ENCODE results near the gene FADS1. TPM values are rescaled to one million over a fixed set of nuclear protein-coding genes. Genes with fewer than 3 reads are reported as not detected.
A peak's percentile ranks its signal among the peaks of the same experiment; 100 is the strongest.

Gene FADS1
- total RNA-seq (2021; fragmentation: NEBNext Ultra II Directional; extraction: Animal tissue kit (Norgen Biotek cat#: 25700)), result 10 to 100 TPM; 25.9 to 39.1 (median 36.4) TPM
- long read RNA-seq, full-length matches to known transcripts, result 44 of 60 reads
- long read RNA-seq, partial matches to known transcripts, result 1 of 60 reads
- long read RNA-seq, other reads (novel, unspliced or antisense), result 15 of 60 reads

GRCh38 chr11:61816736-61817455 lies at the start of gene FADS1:
Gene FADS1 (minus strand): TSS chr11:61817003. CDS start chr11:61816929, 74 bp downstream.
- Mint-ChIP-seq H3K36me3 (ENCODE audit: low read depth) (peaks cover 21% of the 10 kb centered on the region), H3K9me3 (no peaks in the 10 kb centered on the region; the same call in 1 of the 2 replicates), H3K4me1 (ENCODE audit: low read depth) (peaks cover 41% of the 10 kb centered on the region), H3K27ac (peak within 1 kb of the TSS; percentile 96), H3K4me3 (peak within 1 kb of the TSS; percentile 98), H3K27me3 (ENCODE audit: insufficient read depth) (peaks cover 6% of the 10 kb centered on the region)
- peak; percentile 94 for DNase-seq
- TF ChIP-seq, protein P1, sequence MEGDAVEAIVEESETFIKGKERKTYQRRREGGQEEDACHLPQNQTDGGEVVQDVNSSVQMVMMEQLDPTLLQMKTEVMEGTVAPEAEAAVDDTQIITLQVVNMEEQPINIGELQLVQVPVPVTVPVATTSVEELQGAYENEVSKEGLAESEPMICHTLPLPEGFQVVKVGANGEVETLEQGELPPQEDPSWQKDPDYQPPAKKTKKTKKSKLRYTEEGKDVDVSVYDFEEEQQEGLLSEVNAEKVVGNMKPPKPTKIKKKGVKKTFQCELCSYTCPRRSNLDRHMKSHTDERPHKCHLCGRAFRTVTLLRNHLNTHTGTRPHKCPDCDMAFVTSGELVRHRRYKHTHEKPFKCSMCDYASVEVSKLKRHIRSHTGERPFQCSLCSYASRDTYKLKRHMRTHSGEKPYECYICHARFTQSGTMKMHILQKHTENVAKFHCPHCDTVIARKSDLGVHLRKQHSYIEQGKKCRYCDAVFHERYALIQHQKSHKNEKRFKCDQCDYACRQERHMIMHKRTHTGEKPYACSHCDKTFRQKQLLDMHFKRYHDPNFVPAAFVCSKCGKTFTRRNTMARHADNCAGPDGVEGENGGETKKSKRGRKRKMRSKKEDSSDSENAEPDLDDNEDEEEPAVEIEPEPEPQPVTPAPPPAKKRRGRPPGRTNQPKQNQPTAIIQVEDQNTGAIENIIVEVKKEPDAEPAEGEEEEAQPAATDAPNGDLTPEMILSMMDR (IDR thresholded peaks at IDR 0.05), result peak; percentile 84

DNA sequence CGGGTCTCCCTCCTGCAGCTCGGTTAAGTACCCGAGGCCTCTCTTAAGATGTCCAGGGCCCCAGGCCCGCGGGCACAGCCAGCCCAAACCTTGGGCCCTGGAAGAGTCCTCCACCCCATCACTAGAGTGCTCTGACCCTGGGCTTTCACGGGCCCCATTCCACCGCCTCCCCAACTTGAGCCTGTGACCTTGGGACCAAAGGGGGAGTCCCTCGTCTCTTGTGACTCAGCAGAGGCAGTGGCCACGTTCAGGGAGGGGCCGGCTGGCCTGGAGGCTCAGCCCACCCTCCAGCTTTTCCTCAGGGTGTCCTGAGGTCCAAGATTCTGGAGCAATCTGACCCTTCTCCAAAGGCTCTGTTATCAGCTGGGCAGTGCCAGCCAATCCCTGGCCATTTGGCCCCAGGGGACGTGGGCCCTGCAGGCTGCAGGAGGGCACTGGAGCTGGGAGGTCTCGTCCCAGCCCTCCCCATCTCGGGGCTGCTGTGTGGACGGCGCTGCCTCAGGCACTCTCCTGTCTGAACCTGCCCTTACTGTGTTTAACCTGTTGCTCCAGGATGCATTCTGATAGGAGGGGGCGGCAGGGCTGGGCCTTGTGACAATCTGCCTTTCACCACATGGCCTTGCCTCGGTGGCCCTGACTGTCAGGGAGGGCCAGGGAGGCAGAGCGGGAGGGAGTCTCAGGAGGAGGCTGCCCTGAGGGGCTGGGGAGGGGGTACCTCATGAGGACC lies 49.6 kb upstream of the FADS1 start:
- peaks cover 11% of the 10 kb centered on the region for H3K4me1 Mint-ChIP-seq (ENCODE audit: low read depth)
- no peaks in the 10 kb centered on the region for H3K36me3 Mint-ChIP-seq (ENCODE audit: low read depth)
- TF ChIP-seq, protein P1 (IDR thresholded peaks at IDR 0.05), result no peak
- H3K4me3 Mint-ChIP-seq, result no peak overlapping the region
- H3K27ac Mint-ChIP-seq, result no peak overlapping the region
- no peak for DNase-seq
- no peaks in the 10 kb centered on the region for H3K9me3 Mint-ChIP-seq
- H3K27me3 Mint-ChIP-seq (ENCODE audit: insufficient read depth), result peaks cover 7% of the 10 kb centered on the region

- no peak for DNase-seq
- Mint-ChIP-seq H3K27ac (no peak overlapping the region; the same call in 1 of the 2 replicates), H3K4me1 (ENCODE audit: low read depth) (no peaks in the 10 kb centered on the region), H3K9me3 (no peaks in the 10 kb centered on the region), H3K4me3 (no peak overlapping the region), H3K36me3 (ENCODE audit: low read depth) (no peaks in the 10 kb centered on the region), H3K27me3 (ENCODE audit: insufficient read depth) (peaks cover 7% of the 10 kb centered on the region)
- TF ChIP-seq, protein P1 (IDR thresholded peaks at IDR 0.05), result no peak
These were observed 48.3 kb upstream of the FADS1 start for GRCh38 chr11:61864814-61865775.

- DNase-seq, result no peak
- no peaks in the 10 kb centered on the region for H3K4me1 Mint-ChIP-seq (ENCODE audit: low read depth)
- peaks cover 3% of the 10 kb centered on the region for H3K27me3 Mint-ChIP-seq (ENCODE audit: insufficient read depth)
- H3K36me3 Mint-ChIP-seq (ENCODE audit: low read depth), result peaks cover 5% of the 10 kb centered on the region; the same call in 1 of the 2 replicates
- no peak overlapping the region for H3K27ac Mint-ChIP-seq
- TF ChIP-seq, protein P1 (IDR thresholded peaks at IDR 0.05), result no peak
- no peaks in the 10 kb centered on the region for H3K9me3 Mint-ChIP-seq
- no peak overlapping the region for H3K4me3 Mint-ChIP-seq
These were observed 46.8 kb upstream of the FADS1 start for GRCh38 chr11:61863548-61864081.
